A172 (cell line): ENCODE results near the gene SLFN13. TPM values are rescaled to one million over a fixed set of nuclear protein-coding genes. Genes with fewer than 3 reads are reported as not detected.
A peak's percentile ranks its signal among the peaks of the same experiment; 100 is the strongest.
"Not testable (repeated sequence)": the region's sequence is repeated elsewhere in the genome, so short reads cannot be mapped to it uniquely, and the experiment has no call there.

Source experiments
- DNase-seq: peaks from one replicate; pipeline ENCODE4 v3.0.0-alpha.2; 2015; ENCODE audit warnings: low spot score
- total RNA-seq: library from RNA; depleted of rRNA; stranded (reverse); fragments of >200 nt; shearing (Covaris generic); gene quantifications from 2 replicates; pipeline ENCODE4 v1.2.3, GENCODE V29; 2014; rRNA removed

Gene SLFN13
- total RNA-seq, 1 experiment from 2014 or later, result 0.52 TPM

- peak; percentile 99 for DNase-seq
Observed at GRCh38 chr17:35433075-35433894, 15.3 kb downstream of the SLFN13 start.

DNA sequence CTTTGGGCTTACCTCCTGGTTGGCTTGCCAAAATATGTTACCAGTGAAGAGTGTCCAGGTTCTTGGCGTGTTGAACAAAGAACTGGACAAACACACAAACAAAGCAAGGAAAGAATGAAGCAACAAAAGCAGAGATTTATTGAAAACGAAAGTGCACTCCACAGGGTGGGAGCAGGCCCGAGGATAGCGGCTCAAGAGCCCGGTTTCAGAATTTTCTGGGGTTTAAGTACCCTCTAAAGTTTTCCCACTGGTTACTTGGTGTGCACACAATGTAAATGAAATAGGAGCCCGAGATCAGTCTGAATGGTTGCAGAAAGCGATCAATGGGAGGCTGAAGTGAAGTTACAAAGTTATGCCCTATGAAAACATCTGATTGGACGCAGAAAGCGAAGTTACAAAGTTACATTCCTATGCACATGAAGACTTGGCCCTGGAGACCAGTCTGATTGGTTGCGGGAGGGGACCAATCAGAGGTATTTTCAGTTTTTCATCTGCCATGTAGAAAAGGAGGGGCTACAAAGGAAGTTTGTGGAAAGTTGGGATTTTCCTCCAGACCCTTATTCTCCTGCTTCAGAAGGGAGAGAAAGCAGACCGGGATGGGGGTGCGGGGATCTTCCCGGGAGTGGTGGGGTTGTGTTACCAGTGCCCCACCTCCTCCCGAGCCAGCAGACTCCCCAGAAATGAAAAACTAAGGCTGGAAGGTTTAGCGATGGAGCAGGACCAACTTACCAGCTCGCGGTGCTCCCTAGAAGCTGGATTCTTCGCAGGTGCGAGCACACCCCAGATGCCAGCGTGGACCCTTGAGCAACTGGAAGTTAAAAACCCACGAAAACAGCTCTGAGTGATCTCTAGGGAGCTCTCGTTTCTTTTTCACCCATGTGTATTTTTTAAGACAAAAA lies 16.1 kb downstream of the SLFN13 start, which contains the start of gene SLFN12:
SLFN12 (minus strand) TSS at position 325 of the 899 bp plus-strand sequence. CDS start 9,472 bp downstream, outside the sequence.
- peak; percentile 96 for DNase-seq

DNA sequence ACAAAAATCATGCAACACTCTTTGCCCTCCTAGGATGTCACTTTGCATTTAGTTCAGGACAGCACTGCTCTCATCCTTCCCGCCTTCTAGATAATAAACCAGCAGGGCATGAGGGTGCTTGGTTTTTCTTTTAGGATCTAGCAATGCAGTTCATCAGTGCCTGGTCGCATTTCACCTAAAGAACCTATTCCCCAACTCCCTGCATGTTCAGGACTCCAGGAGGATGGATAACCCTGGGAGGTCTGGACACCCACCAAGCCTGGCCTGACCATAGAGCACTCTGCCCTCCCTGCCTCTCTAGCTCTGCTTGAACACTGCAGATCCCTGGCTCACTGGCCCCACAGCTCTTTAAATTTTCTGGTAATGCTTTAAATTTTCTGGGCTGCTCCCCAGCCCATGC lies 18.9 kb downstream of the SLFN13 start:
- DNase-seq, result no peak

DNA sequence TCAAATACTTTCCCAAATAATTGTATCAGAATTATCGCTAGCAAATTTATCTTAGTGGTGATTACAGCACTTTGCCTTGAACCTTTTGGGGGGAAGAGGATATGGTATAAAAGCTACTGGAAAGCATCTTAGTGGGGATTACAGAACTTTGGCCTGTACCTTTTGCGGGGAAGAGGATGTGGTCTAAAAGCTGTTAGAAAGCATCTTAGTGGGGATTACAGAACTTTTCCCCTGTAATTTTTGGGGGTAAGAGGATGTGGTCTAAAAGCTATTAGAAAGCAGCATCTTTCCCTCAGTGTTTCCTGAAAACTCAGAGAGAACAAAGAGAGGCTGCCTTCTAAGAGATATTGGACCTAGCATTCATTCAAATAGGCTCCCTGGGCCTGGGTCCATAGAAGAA lies 20.3 kb downstream of the SLFN13 start:
- DNase-seq, result no peak

GRCh38 chr17:35423761-35424160 lies 24.8 kb downstream of the SLFN13 start:
- DNase-seq, result peak; percentile 67

DNA sequence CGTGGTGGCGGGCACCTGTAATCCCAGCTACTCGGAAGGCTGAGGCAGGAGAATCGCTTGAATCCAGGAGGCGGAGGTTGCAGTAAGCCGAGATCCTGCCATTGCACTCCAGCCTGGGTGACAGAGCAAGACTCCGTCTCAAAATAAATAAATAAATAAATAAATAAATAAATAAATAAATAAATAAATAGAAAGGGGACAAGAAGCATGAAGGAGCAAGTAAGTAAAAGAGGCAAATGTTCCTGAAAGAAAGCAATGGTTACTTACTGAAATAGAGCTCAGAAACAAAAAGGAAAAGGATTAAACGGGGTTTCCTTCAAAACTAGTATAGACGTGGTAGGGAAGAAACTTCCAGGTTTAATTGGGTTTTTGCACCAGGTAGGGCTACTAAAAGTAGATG lies 27.5 kb downstream of the SLFN13 start:
- not testable (repeated sequence) for DNase-seq

- DNase-seq, result no peak
Observed at GRCh38 chr17:35416659-35417058, 31.9 kb downstream of the SLFN13 start.

GRCh38 chr17:35414707-35415106 lies 33.9 kb downstream of the SLFN13 start:
- not testable (repeated sequence) for DNase-seq

GRCh38 chr17:35414247-35414646 lies 34.3 kb downstream of the SLFN13 start:
- DNase-seq, result no peak

- DNase-seq, result no peak
Observed at GRCh38 chr17:35407531-35407930, 41.0 kb downstream of the SLFN13 start.

- no peak for DNase-seq
Observed at GRCh38 chr17:35406568-35406967, 42.0 kb downstream of the SLFN13 start.

GRCh38 chr17:35404360-35404759 lies 44.2 kb downstream of the SLFN13 start:
- DNase-seq, result no peak

DNA sequence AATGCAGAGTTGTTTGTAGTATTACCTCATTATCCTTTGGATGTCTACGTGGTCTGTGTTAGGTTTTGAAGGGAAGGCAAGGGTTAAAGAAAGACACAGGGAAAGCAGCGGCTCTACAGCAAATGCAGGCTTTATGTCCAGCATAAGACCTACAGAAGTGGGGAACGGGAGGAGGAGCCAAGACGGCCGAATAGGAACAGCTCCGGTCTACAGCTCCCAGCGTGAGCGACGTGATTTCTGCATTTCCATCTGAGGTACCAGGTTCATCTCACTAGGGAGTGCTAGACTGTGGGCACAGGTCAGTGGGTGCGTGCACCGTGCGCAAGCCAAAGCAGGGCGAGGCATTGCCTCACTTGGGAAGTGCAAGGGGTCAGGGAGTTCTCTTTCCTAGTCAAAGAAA lies 54.8 kb downstream of the SLFN13 start:
- not testable (repeated sequence) for DNase-seq

GRCh38 chr17:35390663-35391062 lies 57.9 kb downstream of the SLFN13 start:
- DNase-seq, result no peak

- no peak for DNase-seq
Observed at GRCh38 chr17:35390156-35390555, 58.4 kb downstream of the SLFN13 start.

- no peak for DNase-seq
Observed at GRCh38 chr17:35387496-35387895, 61.1 kb downstream of the SLFN13 start.

Other genes starting within 250 kb of the SLFN13 start
- gene SLFN5, start 205.7 kb downstream of the SLFN13 start, total RNA-seq, result 7.6 and 17.0 TPM in 2 replicates
- gene SLFN11, start 75.1 kb downstream of the SLFN13 start, total RNA-seq, result 37.2 and 54.4 TPM in 2 replicates
- 37.4 and 47.9 TPM in 2 replicates for gene SLFN12, start 16.3 kb downstream of the SLFN13 start, total RNA-seq
- gene SLFN12L, start 88.9 kb upstream of the SLFN13 start, total RNA-seq, result not detected in 2 replicates
- not detected in 2 replicates for gene SLFN14, start 112.1 kb upstream of the SLFN13 start, total RNA-seq
- 11.5 and 13.0 TPM in 2 replicates for gene PEX12, start 129.8 kb upstream of the SLFN13 start, total RNA-seq
- gene AP2B1, start 138.6 kb upstream of the SLFN13 start, total RNA-seq, result 96.1 and 98.1 TPM in 2 replicates